ENCODE measurements around the gene CSPG4.
"Not testable (repeated sequence)": the region's sequence is repeated elsewhere in the genome, so short reads cannot be mapped to it uniquely, and the experiment has no call there.

CSPG4 gene

DNA sequence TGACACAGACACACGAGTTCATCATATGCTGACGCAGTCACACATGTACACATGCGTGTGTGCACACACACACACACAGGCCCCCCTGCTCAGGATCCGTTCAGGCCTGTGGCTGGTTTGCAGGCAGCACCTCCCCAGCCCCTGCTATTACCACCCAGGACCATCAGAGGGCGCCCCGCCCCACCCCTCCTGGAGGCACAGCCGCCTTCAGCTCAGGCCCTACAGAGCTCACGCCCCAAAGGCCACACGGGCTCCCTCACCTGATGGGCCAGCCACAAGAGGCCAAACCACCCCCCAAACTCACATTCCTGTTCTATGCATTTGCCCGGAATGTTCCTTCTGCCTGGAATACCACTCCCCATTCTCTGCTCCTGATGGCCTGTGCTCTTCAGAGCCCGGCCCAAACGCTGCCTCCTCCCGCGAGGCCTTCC is 26.4 kb downstream of the CSPG4 start:
- DNase-seq, result peak; percentile 84

DNA sequence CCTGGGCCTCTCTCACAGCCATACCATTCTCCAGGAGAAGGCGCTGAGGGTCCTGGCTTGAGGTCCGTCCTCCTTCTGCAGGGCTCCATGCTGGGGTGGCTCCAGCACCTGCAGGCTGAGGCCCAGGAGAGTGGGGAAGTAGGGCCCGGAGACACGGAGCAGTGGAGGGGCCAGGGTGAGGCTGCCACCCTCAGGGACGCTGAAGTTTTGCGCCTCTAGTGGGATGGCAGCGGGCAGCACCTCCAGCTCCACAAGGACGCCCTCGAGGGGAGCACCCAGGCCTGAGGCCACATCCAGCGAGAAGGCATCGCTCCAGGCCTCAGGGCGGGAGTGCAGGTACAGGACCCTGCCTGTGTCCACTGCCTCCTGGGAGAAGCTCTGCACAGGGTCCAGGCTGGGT is 27.5 kb downstream of the CSPG4 start:
- DNase-seq, result no peak

DNA sequence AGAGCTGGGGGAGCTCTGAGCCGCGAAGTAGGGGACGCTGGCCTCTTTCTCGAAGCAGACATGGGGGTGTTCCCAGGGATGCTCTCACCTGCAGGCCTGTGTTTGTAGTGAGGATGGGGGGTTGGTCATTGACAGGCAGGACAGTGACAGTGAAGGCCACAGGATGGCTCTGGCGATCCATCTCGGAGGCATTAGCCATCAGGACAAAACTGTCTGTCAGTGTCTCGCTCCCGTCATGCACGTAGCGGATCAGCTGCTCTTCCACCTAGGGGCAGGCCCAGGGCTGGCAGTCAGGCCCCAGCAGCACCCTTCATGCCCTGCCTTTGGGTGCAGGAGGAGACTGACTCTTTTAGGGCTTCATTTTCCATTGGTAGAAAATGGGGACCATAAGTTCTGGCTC is 28.0 kb downstream of the CSPG4 start:
- no peak for DNase-seq

DNA sequence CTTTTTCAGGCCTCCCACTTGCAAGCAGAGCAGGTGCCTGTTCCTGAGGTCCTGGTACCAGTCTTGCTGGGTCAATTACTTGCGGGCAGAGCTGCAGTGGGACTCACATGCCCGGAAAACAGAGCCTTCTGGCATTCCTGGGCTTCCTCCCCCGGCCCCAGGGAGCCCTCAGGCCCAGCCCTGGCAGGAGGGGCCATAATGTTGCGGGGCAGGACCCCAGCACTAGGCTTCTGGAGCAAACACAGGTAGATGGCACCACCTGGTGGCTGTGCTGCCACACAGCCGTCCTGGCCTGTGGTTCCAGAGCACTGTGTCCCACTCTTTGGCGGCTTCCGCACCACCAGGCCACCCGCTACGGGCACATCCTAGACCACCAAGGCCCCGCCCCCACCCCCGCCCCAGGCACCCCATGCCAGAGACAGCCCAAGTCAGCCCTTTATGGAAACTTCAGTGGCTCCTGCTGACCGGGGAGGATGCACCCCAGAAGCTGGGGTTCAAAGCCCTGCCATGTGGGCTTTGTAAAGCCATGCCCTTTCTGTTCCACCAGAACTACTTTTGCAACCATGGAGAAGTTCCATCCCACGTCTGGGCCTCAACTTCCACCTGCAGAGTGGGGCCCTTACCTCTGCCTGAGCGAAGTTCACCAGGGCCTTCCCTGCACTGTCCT is 28.9 kb downstream of the CSPG4 start:
- peak; percentile 76 for DNase-seq

DNA sequence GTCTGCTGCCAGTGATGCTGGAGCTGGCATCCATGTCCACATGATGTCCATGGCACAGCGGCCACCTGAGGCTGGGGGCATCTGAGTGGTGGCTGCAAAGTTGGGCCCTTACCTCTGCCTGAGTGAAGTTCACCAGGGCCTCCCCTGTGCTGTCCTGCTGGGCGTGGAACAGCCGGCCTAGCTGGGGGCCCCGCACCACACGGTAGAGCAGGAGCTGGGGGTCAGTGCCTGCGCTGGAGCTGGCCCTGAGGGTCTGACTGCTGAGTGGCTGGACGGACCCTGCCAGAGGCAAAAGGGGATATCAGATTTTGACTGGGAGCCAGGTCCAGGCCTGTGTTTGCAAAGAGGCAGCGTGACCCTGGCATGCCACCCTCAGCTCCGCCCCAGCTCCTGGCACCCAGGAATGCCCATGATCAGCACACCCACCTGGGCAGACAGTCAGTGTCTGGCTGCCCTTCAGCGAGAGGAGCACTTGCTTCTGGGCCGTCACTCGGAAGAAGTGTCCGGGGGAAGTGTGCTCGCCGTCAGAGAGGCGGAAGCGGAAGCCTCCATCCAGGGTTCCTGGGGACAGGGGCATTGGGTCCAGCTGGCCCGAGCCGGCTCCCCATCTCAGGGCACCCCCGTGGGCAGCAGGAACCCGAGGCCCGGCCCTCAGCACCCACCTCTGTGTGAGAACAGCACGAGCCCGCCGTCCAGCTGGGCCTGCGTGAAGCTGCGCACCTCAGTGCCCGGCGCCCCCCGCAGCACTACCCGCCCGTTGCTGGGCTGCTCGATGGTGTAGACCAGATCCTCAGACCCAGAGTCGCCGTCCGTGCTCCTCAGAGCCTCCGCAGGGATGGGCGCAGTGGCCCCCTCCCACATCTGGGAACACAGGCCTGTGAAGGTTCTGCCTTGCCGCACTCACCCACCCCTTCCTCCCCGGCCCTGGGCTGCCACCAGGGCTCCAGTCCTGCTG is 30.2 kb downstream of the CSPG4 start:
- no peak for DNase-seq

DNA sequence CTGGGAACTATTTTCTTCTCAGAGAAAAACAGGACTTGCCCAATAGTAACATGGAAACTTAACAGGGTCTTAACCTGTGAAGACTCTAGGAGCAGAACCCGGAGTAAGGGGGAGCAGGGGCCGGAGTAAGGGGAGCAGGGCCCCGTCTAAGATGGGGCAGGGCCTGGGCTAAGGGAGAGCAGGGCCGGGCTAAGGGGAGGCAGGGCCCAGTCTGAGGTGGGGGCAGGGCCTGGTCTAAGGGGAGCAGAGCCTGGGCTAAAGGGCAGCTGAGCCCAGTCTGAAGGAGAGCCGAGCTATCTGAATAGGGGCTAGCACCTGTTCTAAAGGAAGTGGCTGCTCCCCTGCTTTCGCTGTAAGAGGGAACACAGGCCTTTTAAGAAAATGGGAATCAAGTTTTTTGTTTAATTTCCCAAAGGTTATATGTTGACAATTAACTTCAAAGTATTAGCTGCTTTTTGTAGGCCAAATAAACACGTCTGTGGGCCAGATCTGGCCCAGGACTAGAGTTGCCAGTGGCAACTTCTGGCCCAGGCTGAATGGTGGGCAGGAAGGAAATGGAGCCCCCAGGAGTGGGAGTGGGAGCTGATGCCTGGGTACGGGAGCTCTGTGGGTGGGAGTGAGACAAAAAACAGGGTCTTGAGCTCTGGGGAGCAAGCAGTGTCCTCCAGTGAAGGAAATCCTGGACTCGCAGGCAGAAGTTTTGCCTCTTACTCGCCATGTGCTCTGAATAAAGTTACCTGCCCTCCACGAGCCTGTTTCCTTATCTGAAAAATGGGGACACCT is 32.5 kb downstream of the CSPG4 start:
- DNase-seq, result no peak

DNA sequence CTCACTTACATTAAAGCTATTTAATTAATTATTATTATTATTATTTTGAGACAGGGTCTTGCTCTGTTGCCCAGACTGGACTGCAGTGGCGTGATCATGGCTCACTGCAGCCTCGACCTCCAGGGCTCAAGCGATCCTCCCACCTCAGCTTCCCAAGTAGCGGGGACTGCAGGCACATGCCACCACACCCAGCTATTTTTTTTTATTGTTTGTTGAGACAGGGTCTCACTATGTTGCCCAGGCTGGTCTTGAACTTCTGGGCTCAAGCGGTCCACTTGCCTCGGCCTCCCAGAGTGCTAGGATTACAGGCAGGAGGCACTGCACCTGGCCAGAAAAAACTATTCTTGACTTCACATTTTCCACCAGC is 34.3 kb downstream of the CSPG4 start:
- DNase-seq, result not testable (repeated sequence)

DNA sequence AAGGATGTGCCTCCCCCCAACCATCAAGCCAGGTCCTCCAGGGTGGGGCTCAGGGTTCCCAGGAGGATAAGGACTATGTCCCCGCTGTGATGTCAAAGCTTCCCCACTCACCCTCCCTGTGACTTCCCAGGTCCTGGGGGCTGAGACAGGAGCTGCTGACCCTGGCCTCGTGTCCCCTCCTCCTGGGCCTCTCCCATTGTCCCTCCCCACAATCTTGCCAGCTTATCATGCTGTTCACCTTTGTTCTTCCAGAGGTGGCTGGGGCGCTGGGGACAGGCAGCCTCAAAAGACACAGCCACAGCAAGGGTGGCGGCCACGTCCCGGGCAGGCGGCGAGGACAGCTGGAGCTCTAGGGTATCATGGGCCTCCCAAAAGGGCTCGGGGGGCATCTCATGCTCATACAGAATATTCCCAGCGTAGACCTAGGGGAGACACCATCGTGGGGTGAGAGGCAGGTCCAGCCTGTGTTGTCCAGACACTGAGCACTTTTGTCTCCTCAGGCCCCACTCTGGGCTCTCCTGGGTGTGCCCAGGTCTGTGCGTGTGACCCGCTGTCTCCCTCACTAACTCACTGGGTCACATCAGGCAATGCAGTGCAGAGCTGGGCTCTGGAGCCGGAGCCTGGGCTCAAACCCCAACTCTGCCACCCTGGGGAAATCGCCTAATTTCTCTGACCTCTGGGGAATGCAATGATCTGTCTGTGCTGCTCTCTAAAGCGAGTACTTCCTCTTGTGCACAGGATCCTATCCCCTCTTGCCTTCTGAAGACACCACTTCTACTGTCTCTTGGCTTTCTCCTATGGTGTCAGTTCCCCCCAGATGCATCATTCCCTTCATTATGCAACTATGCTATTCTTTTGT is 35.0 kb downstream of the CSPG4 start:
- DNase-seq, result no peak

DNA sequence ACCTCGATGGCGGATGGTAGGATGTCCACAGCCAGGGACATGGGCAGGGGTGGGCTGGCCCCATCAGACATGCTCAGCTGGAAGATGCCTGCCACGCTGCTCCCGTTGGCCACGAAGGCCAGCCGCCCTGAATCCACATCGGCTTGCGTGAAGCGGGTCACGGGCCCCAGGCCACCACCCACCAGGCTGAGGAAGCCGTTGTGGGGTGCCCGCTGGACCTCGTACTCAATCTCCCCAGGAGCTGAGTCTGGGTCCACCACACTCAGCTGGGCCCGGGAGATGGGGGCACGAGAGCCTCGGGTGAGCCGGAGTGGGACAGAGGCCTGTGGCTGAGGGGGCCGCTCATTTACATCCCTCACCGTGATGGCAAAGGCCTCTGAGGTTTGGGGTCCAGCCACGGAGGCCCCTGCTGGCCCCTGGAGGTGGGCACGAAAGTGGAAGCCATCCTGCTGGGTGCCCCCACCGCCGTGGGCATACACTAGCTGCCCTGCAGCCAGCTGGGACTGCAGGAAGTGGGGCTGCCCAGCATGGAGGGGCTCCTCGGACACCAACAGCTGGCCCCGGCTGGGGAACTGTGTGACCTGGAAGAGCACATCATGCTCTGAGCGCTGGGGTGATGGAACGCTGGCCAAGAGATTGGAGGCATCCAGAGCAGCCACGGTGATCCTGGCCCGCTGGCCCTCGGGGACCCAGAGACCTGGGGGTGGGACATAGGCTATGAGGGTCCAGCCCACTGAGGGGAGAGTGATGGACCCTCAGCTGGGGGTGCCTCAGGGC is 35.8 kb downstream of the CSPG4 start:
- no peak for DNase-seq

DNA sequence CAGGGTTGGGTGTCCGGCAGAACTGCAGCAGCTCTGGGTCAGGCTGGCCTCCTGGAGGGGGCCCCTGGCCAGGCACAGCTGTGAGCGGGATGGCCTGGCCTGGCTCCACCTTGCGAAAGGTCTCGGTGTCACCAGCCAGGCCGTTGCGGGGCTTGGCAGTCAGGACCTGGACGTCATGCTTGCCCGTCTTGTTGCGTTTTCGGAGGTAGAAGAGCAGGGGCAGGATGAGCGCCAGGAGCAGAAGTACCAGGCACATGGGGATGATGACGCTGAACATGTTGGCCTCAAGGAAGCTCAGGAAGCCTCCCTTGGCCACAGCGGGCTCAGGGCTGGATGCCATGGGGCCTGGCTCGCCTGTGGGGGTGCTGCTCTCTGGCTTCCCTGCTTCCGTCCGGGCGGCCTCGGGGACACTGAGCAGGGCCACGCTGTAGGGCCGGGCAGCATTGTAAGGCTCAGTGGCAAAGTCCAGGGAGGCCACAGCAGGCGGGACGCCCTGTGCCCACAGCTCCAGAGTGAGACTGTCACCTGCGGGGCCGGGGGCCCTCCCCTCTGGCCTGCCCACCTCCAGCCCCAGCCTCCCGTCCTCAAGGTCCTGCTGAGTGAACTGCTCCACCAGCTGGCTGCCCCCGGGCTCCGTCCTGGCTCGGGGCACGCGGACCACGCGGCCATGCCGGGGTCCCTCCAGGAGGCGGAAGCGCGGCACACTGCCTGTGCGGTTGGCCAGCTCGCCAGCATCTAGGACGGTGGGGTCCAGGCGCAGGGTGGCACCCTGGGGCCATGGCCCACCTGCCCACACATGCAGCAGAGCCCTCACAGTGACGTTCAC is 36.9 kb downstream of the CSPG4 start:
- DNase-seq, result no peak

DNA sequence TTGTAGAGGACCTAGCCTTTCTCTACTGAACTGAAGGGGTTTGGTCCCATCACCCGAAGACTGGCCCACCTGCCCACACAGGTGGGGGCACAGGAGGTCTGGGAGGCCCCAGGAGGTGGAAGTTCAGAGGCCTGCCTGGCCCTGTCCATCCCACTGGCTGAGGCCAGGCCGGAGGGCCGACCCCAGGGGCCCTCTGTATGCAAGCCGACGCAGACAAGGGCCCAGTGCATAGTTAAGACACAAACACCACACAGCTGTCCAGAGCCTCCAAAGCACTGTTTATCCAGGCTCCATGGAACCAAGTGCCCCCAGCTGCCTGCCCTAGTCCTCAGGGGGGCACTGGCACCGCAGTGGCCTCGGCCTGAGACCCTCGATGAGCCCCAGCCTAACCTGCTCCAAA is 38.3 kb downstream of the CSPG4 start:
- DNase-seq, result no peak

DNA sequence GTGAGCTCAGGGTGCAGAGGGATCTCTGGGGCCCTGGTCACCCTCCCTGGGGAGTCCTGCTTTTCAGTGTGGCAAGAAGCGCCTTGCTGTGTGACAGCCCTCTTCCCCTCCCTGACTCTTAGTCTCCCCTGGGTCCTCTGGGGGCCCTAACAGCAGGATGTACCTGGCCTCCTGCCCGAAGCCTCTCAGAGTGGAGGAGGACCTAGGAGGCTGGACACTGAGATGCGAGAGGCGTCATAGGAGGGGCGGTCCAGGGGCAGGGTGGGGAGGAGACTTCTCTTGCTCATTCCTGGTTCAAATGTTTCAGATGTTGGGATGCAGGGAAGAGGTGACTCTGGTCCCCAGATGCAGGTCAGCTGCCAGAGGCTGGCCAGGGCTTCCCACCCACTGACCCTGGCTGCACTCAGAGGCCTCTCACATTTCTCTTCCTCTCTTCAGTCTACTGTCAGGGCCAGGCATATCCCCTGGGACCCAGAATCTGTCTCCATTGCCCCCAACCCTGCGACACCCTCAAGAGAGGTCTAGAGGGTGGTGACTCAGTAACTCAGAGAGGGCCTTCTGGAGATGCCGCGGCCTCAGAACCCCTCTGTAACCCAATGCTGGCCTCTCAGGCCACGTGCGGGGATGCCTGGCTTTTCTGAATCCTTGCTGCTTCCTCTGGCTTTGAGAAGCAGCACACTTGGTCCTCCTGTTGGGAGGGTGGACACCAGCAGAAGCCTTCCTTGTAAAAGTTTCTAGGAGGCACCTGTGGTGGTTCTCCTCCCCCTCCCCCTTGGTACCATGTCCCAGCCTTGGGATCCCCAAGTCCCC is 39.0 kb downstream of the CSPG4 start:
- DNase-seq, result no peak

DNA sequence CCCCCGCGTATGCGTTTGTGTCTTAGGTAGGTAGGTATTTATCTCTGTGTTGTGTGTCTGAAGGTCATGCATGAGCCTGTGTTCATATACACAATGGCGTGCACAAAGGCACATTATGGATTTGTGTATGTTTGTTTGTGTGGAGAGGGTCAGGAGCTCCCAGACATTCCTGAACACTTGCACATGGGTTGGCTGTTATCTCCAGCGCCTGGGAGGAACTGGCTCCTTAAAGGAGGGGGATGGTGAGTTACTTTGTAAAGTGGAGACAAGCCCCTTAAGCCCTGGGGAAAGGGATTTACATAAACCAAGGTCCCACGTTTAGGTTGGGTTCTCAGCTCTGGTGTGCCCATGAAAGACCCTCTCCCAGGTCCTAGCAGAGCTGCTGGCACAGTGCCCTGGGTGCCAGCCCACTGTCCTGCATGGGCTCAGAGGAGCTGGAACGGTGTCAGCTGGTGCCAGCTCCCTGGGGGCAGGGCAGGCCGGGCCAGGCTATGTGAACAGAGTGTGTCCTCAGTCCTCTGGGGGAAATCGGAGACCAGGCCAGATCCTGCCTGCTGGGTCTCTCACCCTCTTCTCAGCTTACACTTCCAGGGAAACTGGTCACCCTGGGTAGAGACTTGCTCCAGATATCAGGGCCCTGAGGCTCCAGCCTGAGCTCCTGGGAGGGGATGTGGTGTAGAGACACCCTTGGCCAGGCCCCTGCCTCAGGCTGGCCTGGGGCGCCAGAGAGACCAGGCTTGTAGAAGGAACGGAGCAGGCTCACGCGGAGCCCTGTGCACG is 39.8 kb downstream of the CSPG4 start:
- DNase-seq, result no peak

DNA sequence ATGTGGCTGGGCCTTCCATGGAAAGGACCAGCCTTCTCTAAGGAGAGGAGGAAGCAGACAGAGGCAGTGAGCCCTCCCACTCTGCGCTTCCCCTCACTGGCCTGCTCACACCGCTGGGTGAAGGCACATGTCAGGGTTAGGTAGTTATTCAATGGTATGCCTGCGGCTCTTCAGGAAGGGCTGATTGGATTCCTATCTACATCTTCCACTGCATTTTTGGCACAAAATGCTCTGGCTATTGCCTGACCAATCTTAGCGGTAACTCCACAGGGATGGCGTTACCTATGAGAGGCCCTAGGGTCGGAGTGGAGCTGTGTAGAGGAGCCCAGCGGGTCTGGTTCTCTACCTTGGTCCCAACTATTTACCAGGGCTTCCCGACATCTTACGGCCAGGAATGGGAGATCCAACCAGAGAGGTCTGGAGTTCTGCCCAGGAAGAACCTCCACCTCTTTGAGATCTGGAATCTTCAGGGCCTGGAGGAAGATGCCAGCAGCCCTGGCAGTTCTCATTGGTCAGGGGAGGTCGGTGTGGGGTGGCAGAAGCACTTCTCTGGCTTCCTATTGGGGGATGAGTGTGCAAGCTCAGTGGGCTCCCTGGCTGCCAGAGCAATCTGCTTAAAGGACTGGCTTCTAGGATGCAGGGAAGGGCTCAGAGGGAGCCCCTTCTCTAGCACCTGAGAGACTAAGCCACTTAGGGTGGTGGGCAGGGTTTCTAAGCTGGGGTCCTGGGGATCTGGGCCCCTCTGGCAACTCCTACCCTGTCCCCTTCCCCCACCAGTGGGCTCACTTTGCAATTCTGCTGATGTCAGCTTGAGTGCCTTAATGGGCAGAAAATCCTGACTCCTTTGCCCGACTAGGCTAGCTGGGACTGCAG is 40.7 kb downstream of the CSPG4 start:
- no peak for DNase-seq

DNA sequence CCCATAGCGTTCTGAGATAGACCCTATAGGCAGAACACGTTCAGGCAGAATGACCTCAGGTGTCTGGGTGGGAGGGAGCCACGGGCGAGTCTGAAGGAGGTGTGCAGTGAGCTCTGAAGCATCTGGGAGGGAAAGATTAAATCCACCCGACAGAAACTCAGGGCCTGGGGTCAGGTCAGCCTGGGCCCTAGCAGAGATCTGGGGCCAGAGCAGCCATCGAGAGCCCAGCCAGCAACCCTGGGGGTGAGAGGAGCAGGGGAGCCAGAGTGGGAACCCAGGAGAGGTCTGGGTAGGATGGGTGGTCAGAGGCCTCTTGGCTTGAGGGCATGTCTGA is 42.8 kb downstream of the CSPG4 start:
- DNase-seq, result no peak

DNA sequence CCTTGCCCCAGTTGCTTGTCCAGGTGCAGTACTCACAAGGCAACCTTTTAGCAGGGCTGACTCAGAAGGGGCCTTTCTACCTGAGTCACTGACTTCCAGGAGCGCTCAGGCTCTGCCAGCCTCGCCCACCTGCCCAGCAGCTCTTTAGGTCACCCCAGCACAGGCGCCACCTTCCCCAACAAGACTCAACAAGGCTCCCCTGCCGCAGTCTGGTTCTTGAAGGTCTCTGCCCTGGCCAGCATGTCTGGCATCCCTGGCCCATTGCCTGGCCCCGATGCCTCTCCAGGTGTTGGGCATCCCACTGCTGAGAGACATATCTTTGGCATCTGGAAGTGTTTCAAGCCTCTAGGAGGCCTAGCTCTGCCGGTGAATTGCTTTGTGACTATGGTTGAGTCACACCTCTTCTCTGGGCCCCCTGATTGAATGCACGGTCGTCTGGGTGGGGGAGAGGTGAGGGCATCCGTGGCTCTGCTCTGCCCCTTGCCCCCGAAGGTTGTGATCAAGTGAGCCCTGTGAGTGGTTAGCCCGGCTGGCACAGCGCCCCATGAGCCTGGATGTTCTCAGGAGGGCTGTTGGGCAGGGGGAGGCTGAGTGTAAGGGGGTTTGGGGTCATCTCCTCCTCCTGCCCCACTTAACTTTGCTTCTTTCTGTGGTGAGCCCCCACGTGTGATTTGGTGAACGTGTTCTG is 43.3 kb downstream of the CSPG4 start:
- peak; percentile 24 for DNase-seq

DNA sequence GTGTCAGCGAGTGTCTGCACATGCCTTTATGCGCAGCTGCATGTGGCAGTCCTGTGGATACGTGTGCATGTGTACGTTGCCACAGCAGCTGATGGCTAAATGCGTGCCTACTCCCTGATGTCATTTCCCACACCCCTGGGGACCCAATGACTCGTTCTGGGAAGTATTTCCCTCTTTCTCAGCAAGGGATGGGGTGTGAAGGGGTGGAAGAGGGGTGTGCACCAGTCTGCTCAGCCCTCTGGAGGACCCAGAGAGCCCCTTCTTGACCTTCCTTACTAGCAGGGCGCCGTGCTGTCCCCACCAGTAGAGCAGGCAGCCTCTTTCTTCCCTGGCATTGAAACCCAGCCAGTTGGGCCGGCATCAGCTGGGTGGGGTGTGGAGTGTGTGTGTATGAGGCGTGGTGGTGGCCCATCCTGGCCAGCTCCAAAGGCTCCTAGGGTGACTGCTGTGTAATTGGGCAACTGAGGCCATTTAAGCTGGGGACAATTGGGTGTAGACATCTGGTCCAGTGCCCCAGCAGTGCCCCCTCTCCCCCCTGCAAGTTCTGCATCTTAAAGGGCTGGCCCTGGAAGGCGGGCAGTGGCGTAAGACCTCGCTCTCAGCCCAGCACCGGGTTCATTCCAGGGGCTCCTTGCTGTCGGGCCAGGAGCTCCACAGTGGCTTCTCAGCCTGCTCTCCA is 45.7 kb downstream of the CSPG4 start:
- no peak for DNase-seq
